Thyroid gland (tissue), 4 donors: ENCODE measurements around the gene EYS.

ENCODE experiments used
- CTCF ChIP-seq, 6 experiments: fragments of 200-600 bp in 3 of 6; fragments of 450-650 bp in 3 of 6; sonication (generic) in 3 of 6; IDR thresholded peaks; one replicate each; pipeline ENCODE4 v1.5.1; 2016 to 2019; ENCODE audit warnings: antibody characterized with exemption in 6 of 6, mild to moderate bottlenecking in 2 of 6, inconsistent platforms in 1 of 6, moderate library complexity in 1 of 6
- POLR2A ChIP-seq, 2 donors: fragments of 450-650 bp; IDR thresholded peaks; one replicate each; pipeline ENCODE4 v1.6.1; 2017; ENCODE audit warnings: antibody characterized with exemption in 2 of 2, mild to moderate bottlenecking in 2 of 2, moderate library complexity in 1 of 2

DNA sequence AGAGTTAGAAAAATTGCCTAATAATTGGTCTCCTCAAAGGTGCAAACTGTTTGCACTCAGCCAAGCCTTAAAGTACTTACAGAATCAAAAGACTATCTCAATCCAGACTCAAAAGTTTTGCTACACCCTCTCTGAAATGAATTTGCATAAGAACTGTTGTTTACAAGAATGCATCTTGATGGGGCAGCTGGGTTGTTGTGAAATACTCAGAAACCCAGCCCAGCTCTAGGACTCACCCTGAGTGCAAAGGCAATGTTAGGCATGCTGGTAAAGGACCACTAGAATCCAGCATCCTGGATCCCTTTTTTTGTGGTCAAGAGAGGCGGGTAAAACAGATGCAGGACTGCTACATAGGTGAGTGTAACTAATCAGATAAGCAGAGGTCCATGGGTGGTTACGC is 700.2 kb downstream of the EYS start:
- no peak for TF ChIP-seq POLR2A (IDR thresholded peaks at IDR 0.05)
- no peak for TF ChIP-seq CTCF (IDR thresholded peaks at IDR 0.05)
